NCI-H2196 (cell line): Measurements from ENCODE around the gene SNPH.

Experiments
- DNase-seq: peaks from one replicate; lab custom pipeline; 2025; ENCODE audit not compliant: unreplicated experiment; lab: John Stamatoyannopoulos, UW

The SNPH gene

GRCh38 chr20:1305712-1306111 lies 39.6 kb downstream of the SNPH start:
- no peak for DNase-seq

- DNase-seq: no peak
Observed at GRCh38 chr20:1306316-1307135, 40.4 kb downstream of the SNPH start.

GRCh38 chr20:1307171-1307570 lies 41.1 kb downstream of the SNPH start:
- no peak for DNase-seq

GRCh38 chr20:1307571-1307971 lies 41.5 kb downstream of the SNPH start:
- DNase-seq: no peak

- no peak for DNase-seq
Observed at GRCh38 chr20:1308067-1308701, 42.1 kb downstream of the SNPH start.

GRCh38 chr20:1308702-1309095 lies 42.6 kb downstream of the SNPH start:
- DNase-seq: no peak

- DNase-seq: no peak
Observed at GRCh38 chr20:1309439-1309847, 43.3 kb downstream of the SNPH start.

GRCh38 chr20:1310071-1310470 lies 44.0 kb downstream of the SNPH start:
- DNase-seq: no peak

- no peak for DNase-seq
Observed at GRCh38 chr20:1310506-1311190, 44.6 kb downstream of the SNPH start.

GRCh38 chr20:1312308-1312707 lies 46.2 kb downstream of the SNPH start:
- DNase-seq: no peak

GRCh38 chr20:1312904-1313235 lies 46.8 kb downstream of the SNPH start:
- DNase-seq: no peak

- DNase-seq: peak; percentile 68
Observed at GRCh38 chr20:1313236-1313964, 47.3 kb downstream of the SNPH start.

GRCh38 chr20:1315804-1316203 lies 49.7 kb downstream of the SNPH start:
- no peak for DNase-seq

GRCh38 chr20:1317545-1318255 lies 51.6 kb downstream of the SNPH start:
- DNase-seq: no peak

GRCh38 chr20:1319051-1319450 lies 53.0 kb downstream of the SNPH start:
- no peak for DNase-seq

GRCh38 chr20:1319462-1319861 lies 53.4 kb downstream of the SNPH start:
- DNase-seq: no peak

GRCh38 chr20:1320016-1320415 lies 53.9 kb downstream of the SNPH start:
- no peak for DNase-seq

- DNase-seq: no peak
Observed at GRCh38 chr20:1320902-1321653, 55.0 kb downstream of the SNPH start.

- DNase-seq: no peak
Observed at GRCh38 chr20:1321654-1321939, 55.5 kb downstream of the SNPH start.

GRCh38 chr20:1322511-1323245 lies 56.6 kb downstream of the SNPH start:
- no peak for DNase-seq
